ENCODE data around the gene NEK8. TPM values are rescaled to one million over a fixed set of nuclear protein-coding genes. Genes with fewer than 3 reads are reported as not detected.
"Not testable (repeated sequence)": the region's sequence is repeated elsewhere in the genome, so short reads cannot be mapped to it uniquely, and the experiment has no call there.

NEK8 gene
- total and polyA plus RNA-seq, 12 donors = 0.38 to 2.8 (median 1.1) TPM

GRCh38 chr17:28720247-28720996 lies 8.2 kb upstream of the NEK8 start:
- intact Hi-C loops (cut with DNase I) = loop anchor here in 4 of 10 donors (10.0 kb wide), 2 partner anchors 194 to 394 kb away; no protein-coding TSS in a partner anchor
- no peak for ATAC-seq
- WGBS, 2 donors = 2 to 5% methylated on average over 28 to 29 of the region's 30 CpGs
- no peak for TF ChIP-seq CTCF (IDR thresholded peaks at IDR 0.05)
- DNase-seq = no peak
- Histone ChIP-seq H3K27ac (peak overlapping the region; percentile 7 to 95 (median 90)), H3K36me3 (peaks cover 0 to 50% (median 34%) of the 10 kb centered on the region in 9 donors), H3K4me3 (peak overlapping the region; percentile 63 to 93 (median 80)), H3K4me1 (peaks cover 19 to 80% (median 58%) of the 10 kb centered on the region in 9 donors), H3K27me3 (peaks cover 0 to 13% (median 7%) of the 10 kb centered on the region in 7 donors), H3K9me3 (no peaks in the 10 kb centered on the region)

GRCh38 chr17:28720997-28721329 lies 7.6 kb upstream of the NEK8 start:
- peak overlapping the region in 4 of 10 donors; percentile 86 to 95 (median 92) for H3K27ac ChIP-seq
- 36 to 38% methylated on average over 19 of the region's 19 CpGs for WGBS, 2 donors
- H3K4me3 ChIP-seq = peak overlapping the region in 9 of 10 donors; percentile 63 to 93 (median 80)
- intact Hi-C loops (cut with DNase I) = loop anchor here in 4 of 10 donors (10.0 kb wide), 2 partner anchors 194 to 394 kb away; no protein-coding TSS in a partner anchor
- not testable (repeated sequence) for ATAC-seq, DNase-seq, H3K9me3 ChIP-seq
- H3K36me3 ChIP-seq = peaks cover 0 to 47% (median 34%) of the 10 kb centered on the region in 9 donors
- peaks cover 24 to 84% (median 62%) of the 10 kb centered on the region in 9 donors for H3K4me1 ChIP-seq
- peaks cover 0 to 13% (median 7%) of the 10 kb centered on the region in 7 donors for H3K27me3 ChIP-seq

GRCh38 chr17:28722417-28723158 lies 6.0 kb upstream of the NEK8 start:
- intact Hi-C loops (cut with DNase I) = loop anchor here in 4 of 10 donors (10.0 kb wide), 2 partner anchors 192 to 392 kb away; no protein-coding TSS in a partner anchor
- DNase-seq = no peak
- ATAC-seq = no peak
- peaks cover 27 to 83% (median 64%) of the 10 kb centered on the region in 9 donors for H3K4me1 ChIP-seq
- H3K27me3 ChIP-seq = peaks cover 0 to 5% (median 0%) of the 10 kb centered on the region in 7 donors
- peaks cover 0 to 47% (median 34%) of the 10 kb centered on the region in 9 donors for H3K36me3 ChIP-seq
- WGBS, 2 donors = 70 to 72% methylated on average over 7 of the region's 7 CpGs
- H3K9me3 ChIP-seq = no peaks in the 10 kb centered on the region
- no peak overlapping the region for H3K27ac ChIP-seq
- TF ChIP-seq CTCF (IDR thresholded peaks at IDR 0.05) = no peak
- H3K4me3 ChIP-seq = no peak overlapping the region

- no peaks in the 10 kb centered on the region for H3K9me3 ChIP-seq
- peaks cover 27 to 80% (median 62%) of the 10 kb centered on the region in 9 donors for H3K4me1 ChIP-seq
- intact Hi-C loops (cut with DNase I) = loop anchor here in 4 of 10 donors (10.0 kb wide), 2 partner anchors 192 to 392 kb away; no protein-coding TSS in a partner anchor
- 77 to 82% methylated on average over 6 of the region's 6 CpGs for WGBS, 2 donors
- no peak overlapping the region for H3K4me3 ChIP-seq
- no peaks in the 10 kb centered on the region for H3K27me3 ChIP-seq
- TF ChIP-seq CTCF (IDR thresholded peaks at IDR 0.05) = no peak
- peaks cover 0 to 47% (median 34%) of the 10 kb centered on the region in 9 donors for H3K36me3 ChIP-seq
- ATAC-seq = no peak
- no peak overlapping the region for H3K27ac ChIP-seq
- DNase-seq = no peak
These were observed 5.3 kb upstream of the NEK8 start for GRCh38 chr17:28723159-28723835.

GRCh38 chr17:28723836-28724499 lies 4.6 kb upstream of the NEK8 start:
- DNase-seq, H3K4me3 ChIP-seq, H3K27ac ChIP-seq, ATAC-seq, H3K9me3 ChIP-seq, H3K27me3 ChIP-seq: not testable (repeated sequence)
- H3K36me3 ChIP-seq = peaks cover 0 to 47% (median 34%) of the 10 kb centered on the region in 9 donors
- WGBS, 2 donors = 74 to 78% methylated on average over 4 of the region's 4 CpGs
- H3K4me1 ChIP-seq = peaks cover 27 to 75% (median 55%) of the 10 kb centered on the region in 9 donors
- intact Hi-C loops (cut with DNase I) = loop anchor here in 4 of 10 donors (10.0 kb wide), 2 partner anchors 191 to 391 kb away; no protein-coding TSS in a partner anchor
